Lung (tissue), 12 donors: ENCODE data around the gene C20orf202. TPM values are rescaled to one million over a fixed set of nuclear protein-coding genes. Genes with fewer than 3 reads are reported as not detected.

Experiments
- ATAC-seq: fragments of 200-7000 bp; cut with Tn5 transposase; one replicate; pipeline ENCODE4 v1.9.1; 2020; ENCODE audit warnings: moderate number of reproducible peaks; ENCODE audit not compliant: insufficient read depth, low FRiP score
- DNase-seq, 3 donors: peaks; one replicate each; pipeline ENCODE4 v3.0.0-alpha.2; 2013 to 2017
- H3K27ac ChIP-seq, 2 donors: one replicate each; pipeline ENCODE4 v1.5.1; 2013; ENCODE audit warnings: mild to moderate bottlenecking in 2 of 2, moderate library complexity in 2 of 2, control low read depth in 1 of 2, inconsistent platforms in 1 of 2, low read depth in 1 of 2, low read length in 1 of 2
- H3K27me3 ChIP-seq, 3 donors: one replicate each; pipeline ENCODE4 v1.5.1; 2013; ENCODE audit warnings: low read length in 2 of 3; ENCODE audit not compliant: control insufficient read depth in 3 of 3, insufficient read depth in 3 of 3
- H3K36me3 ChIP-seq, 4 donors: one replicate each; pipeline ENCODE4 v1.5.1; 2013; ENCODE audit warnings: low read length in 4 of 4, mild to moderate bottlenecking in 1 of 4, moderate library complexity in 1 of 4; ENCODE audit not compliant: control insufficient read depth in 4 of 4, insufficient read depth in 4 of 4
- H3K4me1 ChIP-seq, 5 donors: one replicate each; pipeline ENCODE4 v1.5.1; 2013; ENCODE audit warnings: low read length in 5 of 5, mild to moderate bottlenecking in 2 of 5, moderate library complexity in 1 of 5; ENCODE audit not compliant: control insufficient read depth in 5 of 5, insufficient read depth in 5 of 5
- H3K4me3 ChIP-seq: one replicate; pipeline ENCODE4 v1.5.1; 2013; ENCODE audit warnings: mild to moderate bottlenecking, control low read depth, moderate library complexity
- H3K9ac ChIP-seq, 2 donors: one replicate each; pipeline ENCODE4 v1.5.1; 2013; ENCODE audit warnings: low read length in 2 of 2, control low read depth in 1 of 2; ENCODE audit not compliant: insufficient read depth in 1 of 2
- H3K9me3 ChIP-seq, 4 donors: one replicate each; pipeline ENCODE4 v1.5.1; 2013; ENCODE audit warnings: low read length in 3 of 4, mild to moderate bottlenecking in 1 of 4, moderate library complexity in 1 of 4; ENCODE audit not compliant: control insufficient read depth in 4 of 4, insufficient read depth in 3 of 4
- WGBS, 2 donors: extraction: QIAGEN DNeasy Blood & Tissue Kit; methylation state at CpG; one replicate each; pipeline ENCODE4 v1.1.7; 2013; 5-methylcytosine and 5-hydroxymethylcytosine counted together
- polyA plus RNA-seq, 2 donors: library from polyadenylated mRNA; stranded (reverse); fragments of 200-250 nt; gene quantifications; one replicate each; pipeline ENCODE4 v1.2.1, GENCODE V29; 2013
- total RNA-seq, 2 donors: library from RNA; depleted of rRNA in 1 of 2; stranded (reverse); fragments of >200 nt in 1 of 2; gene quantifications; one replicate each; pipeline ENCODE4 v1.2.1, GENCODE V29; 2014 to 2021
- TF ChIP-seq, protein P1 (sequence below): IDR thresholded peaks from 2 replicates; pipeline ENCODE4 v1.5.1; 2012; ENCODE audit warnings: mild to moderate bottlenecking; ENCODE audit errors: control extremely low read depth, extremely low read depth
- donor health status: control.
- donor health status: control.
- donor health status: Bipolar disorder and iron deficiency.
- donor health status: healthy.
- donor health status: DM: yes; HTN: yes; CAD: no.

C20orf202 gene
- total and polyA plus RNA-seq, 4 donors, result 0.11 to 1.0 (median 0.38) TPM

DNA sequence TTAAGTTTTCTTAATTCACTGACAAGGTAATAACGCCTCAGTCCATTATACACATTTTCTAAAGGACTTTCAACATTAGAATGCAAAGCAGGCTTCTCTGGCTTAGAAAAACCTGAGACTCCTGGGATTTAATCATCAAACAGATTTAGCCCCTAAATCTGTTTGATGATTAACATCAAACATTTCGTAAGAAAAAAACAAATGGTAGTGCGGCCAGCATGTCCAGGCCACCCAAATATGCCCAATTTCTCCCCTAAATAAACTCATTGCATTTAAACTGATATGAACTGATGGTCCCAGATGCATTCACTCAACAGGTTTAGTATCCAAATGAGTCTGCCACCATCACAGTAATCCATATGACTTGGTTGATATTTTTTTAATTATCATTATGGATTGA is 24.6 kb upstream of the C20orf202 start:
- no peak for ATAC-seq
- Histone ChIP-seq H3K27me3 (peaks cover 0 to 9% (median 0%) of the 10 kb centered on the region in 3 donors), H3K4me3 (no peak overlapping the region), H3K9me3 (no peaks in the 10 kb centered on the region), H3K4me1 (no peaks in the 10 kb centered on the region), H3K36me3 (peaks cover 0 to 27% (median 9%) of the 10 kb centered on the region in 4 donors), H3K9ac (no peak overlapping the region), H3K27ac (no peak overlapping the region)
- TF ChIP-seq, protein P1, sequence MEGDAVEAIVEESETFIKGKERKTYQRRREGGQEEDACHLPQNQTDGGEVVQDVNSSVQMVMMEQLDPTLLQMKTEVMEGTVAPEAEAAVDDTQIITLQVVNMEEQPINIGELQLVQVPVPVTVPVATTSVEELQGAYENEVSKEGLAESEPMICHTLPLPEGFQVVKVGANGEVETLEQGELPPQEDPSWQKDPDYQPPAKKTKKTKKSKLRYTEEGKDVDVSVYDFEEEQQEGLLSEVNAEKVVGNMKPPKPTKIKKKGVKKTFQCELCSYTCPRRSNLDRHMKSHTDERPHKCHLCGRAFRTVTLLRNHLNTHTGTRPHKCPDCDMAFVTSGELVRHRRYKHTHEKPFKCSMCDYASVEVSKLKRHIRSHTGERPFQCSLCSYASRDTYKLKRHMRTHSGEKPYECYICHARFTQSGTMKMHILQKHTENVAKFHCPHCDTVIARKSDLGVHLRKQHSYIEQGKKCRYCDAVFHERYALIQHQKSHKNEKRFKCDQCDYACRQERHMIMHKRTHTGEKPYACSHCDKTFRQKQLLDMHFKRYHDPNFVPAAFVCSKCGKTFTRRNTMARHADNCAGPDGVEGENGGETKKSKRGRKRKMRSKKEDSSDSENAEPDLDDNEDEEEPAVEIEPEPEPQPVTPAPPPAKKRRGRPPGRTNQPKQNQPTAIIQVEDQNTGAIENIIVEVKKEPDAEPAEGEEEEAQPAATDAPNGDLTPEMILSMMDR, result no peak
- no peak for DNase-seq
- WGBS, 2 donors, result 92 to 99% methylated on average over 3 of the region's 3 CpGs

DNA sequence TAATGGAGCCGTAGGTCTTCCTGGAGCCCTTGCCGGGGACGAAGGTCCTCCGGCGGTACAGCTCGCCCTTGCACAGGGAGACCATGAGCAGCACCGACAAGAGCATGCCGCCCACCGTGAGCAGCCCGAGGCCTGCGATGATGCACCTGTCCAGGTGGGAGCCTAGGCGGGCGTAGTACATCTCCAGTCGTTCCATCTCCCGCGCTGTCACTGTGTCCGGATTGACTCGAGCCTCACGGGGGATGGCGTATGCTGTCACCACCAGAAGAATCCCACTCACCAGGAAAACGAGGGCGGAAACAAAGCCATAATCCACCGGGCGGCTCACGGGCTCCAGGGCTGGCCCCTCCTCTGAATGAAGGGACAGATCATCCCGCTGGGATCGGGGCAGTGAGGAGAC is 22.3 kb upstream of the C20orf202 start:
- ATAC-seq (no peak), DNase-seq (no peak)
- Histone ChIP-seq H3K9me3 (no peaks in the 10 kb centered on the region), H3K4me1 (peaks cover 0 to 11% (median 4%) of the 10 kb centered on the region in 5 donors), H3K27me3 (peaks cover 0 to 20% (median 4%) of the 10 kb centered on the region in 3 donors), H3K9ac (no peak overlapping the region), H3K36me3 (peaks cover 0 to 13% (median 3%) of the 10 kb centered on the region in 4 donors), H3K27ac (no peak overlapping the region), H3K4me3 (no peak overlapping the region)
- WGBS, 2 donors, result 95 to 97% methylated on average over 27 of the region's 27 CpGs
- TF ChIP-seq, protein P1, result no peak

DNA sequence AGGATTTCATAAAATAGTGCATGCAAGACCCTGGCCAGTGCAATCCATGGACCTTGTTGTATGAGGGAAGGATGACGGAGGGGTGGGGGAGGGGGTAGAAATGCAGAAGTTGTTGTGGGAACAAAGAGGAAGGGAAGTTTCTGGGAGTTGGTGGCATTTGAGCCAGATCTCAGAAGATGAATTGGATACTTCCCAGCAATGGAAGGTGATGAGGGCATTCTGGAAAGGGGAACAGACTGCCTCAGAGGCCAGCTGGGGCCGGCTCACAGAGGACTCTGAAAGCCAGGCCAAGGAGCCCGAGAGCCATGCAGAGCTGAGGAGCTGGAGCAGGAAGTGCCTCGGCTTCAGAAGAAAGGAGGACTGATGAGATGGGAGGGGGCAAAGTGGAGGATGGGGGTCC is 21.1 kb upstream of the C20orf202 start:
- no peak overlapping the region for H3K4me3 ChIP-seq
- ATAC-seq (no peak), DNase-seq (no peak)
- TF ChIP-seq, protein P1, result no peak
- peaks cover 0 to 20% (median 6%) of the 10 kb centered on the region in 5 donors for H3K4me1 ChIP-seq
- H3K9me3 ChIP-seq, result peaks cover 0 to 2% (median 0%) of the 10 kb centered on the region in 4 donors
- H3K27me3 ChIP-seq, result peaks cover 0 to 23% (median 4%) of the 10 kb centered on the region in 3 donors
- WGBS, 2 donors, result 30 to 42% methylated on average over 4 of the region's 4 CpGs
- H3K36me3 ChIP-seq, result peaks cover 0 to 3% (median 1%) of the 10 kb centered on the region in 4 donors
- H3K9ac ChIP-seq, result no peak overlapping the region
- H3K27ac ChIP-seq, result no peak overlapping the region

DNA sequence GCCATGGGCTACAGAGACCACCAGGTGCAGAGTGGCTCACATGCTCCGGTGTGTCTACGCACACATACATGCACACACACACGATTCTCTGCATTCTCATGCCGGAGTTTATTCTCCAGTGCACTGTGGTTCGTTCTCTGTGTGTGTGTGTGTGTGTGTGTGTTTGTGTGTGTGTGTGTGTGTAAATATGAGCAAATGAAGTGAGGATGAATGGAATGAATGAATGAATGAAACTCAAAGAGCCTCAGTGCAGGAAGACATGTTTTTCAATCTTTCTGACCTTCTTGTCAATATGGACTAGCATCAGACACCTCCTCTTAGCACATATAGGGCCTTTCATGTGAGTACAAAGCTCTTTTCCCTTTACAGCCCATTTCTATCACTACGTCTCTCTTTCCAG is 20.1 kb upstream of the C20orf202 start:
- TF ChIP-seq, protein P1, result no peak
- ATAC-seq, result no peak
- WGBS, 2 donors, result 75 to 82% methylated on average over 6 of the region's 6 CpGs
- peaks cover 0 to 2% (median 1%) of the 10 kb centered on the region in 4 donors for H3K36me3 ChIP-seq
- DNase-seq, result no peak
- peaks cover 0 to 31% (median 6%) of the 10 kb centered on the region in 5 donors for H3K4me1 ChIP-seq
- peaks cover 0 to 23% (median 4%) of the 10 kb centered on the region in 3 donors for H3K27me3 ChIP-seq
- H3K27ac ChIP-seq, result no peak overlapping the region
- H3K9me3 ChIP-seq, result peaks cover 0 to 2% (median under 1%) of the 10 kb centered on the region in 4 donors
- no peak overlapping the region for H3K9ac ChIP-seq
- H3K4me3 ChIP-seq, result no peak overlapping the region
